ENCODE measurements around the gene CDKL2.
A peak's percentile ranks its signal among the peaks of the same experiment; 100 is the strongest.
"Not testable (repeated sequence)": the region's sequence is repeated elsewhere in the genome, so short reads cannot be mapped to it uniquely, and the experiment has no call there.

CDKL2 gene

GRCh38 chr4:75630174-75630936 lies at the start of gene CDKL2:
CDKL2 (minus strand) TSS chr4:75630528; CDS start chr4:75625988, 4,540 bp downstream.
- DNase-seq (ENCODE audit: low read depth) = peak; percentile 85

DNA sequence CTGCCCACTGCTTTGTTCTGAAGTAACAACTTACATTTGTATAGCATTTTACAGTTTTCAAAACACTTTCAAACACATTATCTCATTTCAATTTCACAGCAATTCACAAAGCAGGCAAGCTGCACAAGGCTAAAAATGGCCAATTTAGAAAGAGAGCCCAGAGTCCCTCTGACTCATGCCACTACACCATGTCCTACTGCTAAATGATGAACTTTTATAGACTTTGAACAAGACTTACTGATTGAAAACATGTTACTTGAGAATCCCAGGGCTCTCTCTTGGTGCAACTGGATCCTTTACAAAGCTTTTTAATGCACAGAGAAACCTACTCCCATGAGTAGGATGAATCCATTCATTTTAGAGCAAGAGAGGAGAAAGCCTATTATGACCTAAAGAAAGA lies 48.6 kb upstream of the CDKL2 start:
- no peak for DNase-seq (ENCODE audit: low read depth)

DNA sequence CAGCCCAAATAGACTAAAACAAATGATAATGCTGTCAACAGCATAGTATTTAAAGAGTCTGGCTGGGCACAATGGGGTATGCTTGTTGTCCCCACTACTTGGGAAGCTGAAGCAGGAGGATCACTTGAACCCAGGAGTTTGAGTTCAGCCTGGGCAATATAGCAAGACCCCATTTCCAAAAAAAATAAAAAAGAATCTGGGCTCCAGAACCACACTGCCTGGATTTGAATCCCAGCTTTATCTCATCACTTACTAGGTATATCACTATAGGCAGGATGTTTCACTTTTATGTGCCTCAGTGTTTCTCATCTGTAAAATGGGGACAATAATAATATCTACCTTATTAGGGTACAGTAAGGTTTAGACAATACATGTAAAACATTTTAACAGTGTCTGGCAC lies 48.1 kb upstream of the CDKL2 start:
- DNase-seq (ENCODE audit: low read depth) = no peak

DNA sequence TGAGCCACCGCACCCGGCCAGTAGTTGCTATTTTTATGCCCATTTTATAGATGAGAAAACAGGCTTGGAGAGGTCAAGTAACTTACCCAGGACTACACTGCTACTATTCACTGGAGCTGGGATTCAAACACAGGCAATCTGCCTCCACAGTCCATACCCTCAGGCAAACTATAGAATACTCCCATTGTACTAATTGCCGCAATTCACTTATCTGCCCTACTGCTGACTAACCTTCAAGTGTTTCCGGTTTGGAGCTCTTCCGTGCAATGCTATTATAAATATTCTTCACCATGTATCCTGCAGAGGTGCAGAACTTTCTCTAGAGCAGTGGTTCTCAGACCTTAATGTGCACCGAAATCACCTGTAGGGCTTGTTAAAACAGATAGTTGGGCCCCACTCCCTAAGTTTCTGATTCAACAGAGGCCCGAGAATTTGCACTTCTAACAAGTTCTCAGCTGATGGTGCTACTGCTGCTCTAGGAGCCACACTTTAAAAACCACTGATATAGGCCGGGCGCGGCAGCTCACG lies 44.7 kb upstream of the CDKL2 start:
- DNase-seq (ENCODE audit: low read depth) = no peak

GRCh38 chr4:75673959-75674328 lies 43.6 kb upstream of the CDKL2 start:
- DNase-seq (ENCODE audit: low read depth) = no peak

- DNase-seq (ENCODE audit: low read depth) = peak; percentile 97
Observed at GRCh38 chr4:75673027-75673958, 43.0 kb upstream of the CDKL2 start, which contains the start of gene G3BP2. G3BP2 (minus strand) TSS chr4:75673411; CDS start chr4:75662025, 11,386 bp downstream.

- peak; percentile 77 for DNase-seq (ENCODE audit: low read depth)
Observed at GRCh38 chr4:75672461-75673026, 42.2 kb upstream of the CDKL2 start.

- no peak for DNase-seq (ENCODE audit: low read depth)
Observed at GRCh38 chr4:75671802-75672421, 41.6 kb upstream of the CDKL2 start.

- DNase-seq (ENCODE audit: low read depth) = no peak
Observed at GRCh38 chr4:75668596-75668995, 38.3 kb upstream of the CDKL2 start.

- not testable (repeated sequence) for DNase-seq (ENCODE audit: low read depth)
Observed at GRCh38 chr4:75667636-75668035, 37.3 kb upstream of the CDKL2 start.

- DNase-seq (ENCODE audit: low read depth) = no peak
Observed at GRCh38 chr4:75666299-75666698, 36.0 kb upstream of the CDKL2 start.

DNA sequence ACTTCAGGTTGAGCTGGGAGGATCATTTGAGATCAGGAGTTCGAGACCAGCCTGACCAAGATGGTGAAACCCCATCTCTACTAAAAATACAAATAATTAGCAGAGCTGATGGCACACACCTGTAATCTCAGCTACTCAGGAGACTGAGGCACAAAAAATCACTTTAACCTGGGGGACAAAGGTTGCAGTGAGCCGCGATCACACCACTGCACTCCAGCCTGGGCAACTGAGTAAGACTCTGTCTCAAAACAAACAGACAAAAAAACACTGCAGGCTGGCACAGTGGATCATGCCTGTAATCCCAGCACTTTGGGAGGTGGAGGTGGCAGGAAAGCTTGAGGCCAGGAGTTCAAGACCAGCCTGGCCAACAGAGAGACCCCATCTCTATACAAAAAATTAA lies 34.3 kb upstream of the CDKL2 start:
- not testable (repeated sequence) for DNase-seq (ENCODE audit: low read depth)

DNA sequence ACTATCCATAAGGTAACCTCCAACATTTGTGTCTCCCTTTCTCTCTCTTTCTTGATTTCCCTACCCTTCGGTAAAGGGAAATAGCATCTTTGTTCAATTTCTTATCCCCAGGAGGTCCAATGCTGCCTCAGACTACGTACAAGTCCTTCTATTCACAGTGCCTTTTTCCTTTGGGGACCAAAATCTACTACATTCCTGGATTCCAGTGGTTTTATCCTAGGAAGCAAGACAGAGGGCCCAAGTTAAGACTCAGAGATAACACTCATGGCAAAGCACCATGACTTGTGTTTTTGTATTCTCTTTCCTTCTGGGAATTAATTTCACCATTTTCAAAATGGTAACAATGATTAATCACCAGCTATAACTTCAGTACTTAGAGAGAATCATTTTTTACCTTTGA lies 32.3 kb upstream of the CDKL2 start:
- no peak for DNase-seq (ENCODE audit: low read depth)

DNA sequence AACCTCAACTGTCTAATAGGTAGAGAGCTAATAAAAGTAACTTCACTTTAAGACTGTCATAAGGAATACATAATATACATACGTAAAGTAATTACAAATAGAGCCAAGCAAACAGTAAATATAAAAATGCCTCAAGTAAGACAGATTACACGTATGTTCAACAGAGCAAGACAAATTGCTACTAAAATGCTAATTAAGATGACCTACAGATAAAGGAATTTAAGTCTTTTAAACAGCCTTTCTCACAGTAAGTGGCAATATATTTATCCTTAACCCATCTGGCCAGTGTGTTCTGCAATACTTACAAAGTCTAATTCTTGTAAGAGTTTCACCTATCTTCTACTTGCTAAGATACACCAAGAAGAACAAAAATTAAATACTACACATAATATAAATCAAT lies 30.2 kb upstream of the CDKL2 start:
- DNase-seq (ENCODE audit: low read depth) = no peak

DNA sequence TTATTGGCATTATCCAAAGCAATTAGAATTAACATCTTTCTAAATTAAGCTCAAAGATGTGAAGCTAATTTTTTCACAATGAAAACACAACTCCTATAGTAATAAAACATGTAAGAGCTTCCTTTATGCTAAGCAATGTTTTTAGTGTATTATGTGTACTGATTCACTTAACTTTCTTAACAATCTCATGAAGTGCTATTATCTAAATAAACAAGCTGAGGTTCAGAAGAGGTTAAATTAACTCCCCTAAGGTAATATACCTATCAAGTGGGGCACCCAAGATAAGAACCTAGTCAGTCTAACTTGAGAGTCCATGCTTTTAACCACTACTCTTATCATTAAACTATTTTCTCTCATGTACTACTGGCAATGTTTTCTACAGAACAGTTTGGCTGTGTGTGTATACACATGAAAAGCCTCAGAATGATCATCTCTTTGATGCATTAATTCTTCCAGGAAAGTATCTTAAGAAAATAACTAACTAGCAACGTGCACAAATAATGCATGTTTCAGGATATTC lies 29.2 kb upstream of the CDKL2 start:
- DNase-seq (ENCODE audit: low read depth) = no peak

- no peak for DNase-seq (ENCODE audit: low read depth)
Observed at GRCh38 chr4:75658876-75659275, 28.5 kb upstream of the CDKL2 start.

DNA sequence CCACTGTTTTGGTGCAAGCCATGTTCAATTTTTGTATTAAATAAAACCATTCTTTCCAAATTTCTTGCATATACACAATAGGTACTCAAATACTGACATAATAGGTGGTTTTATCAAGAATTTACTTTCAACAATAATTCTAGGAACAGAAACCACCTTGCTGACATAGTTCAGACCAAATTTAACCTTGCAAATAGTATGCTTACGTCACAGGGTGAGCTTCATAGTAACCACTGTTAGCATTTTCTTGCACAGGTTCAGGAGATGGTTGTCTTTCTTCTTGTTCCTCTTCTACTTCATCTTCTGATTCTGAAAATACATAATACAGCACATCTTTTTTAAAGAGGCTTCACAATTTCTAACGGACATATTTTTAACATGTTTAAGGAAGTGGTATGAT lies 25.2 kb upstream of the CDKL2 start:
- DNase-seq (ENCODE audit: low read depth) = no peak

DNA sequence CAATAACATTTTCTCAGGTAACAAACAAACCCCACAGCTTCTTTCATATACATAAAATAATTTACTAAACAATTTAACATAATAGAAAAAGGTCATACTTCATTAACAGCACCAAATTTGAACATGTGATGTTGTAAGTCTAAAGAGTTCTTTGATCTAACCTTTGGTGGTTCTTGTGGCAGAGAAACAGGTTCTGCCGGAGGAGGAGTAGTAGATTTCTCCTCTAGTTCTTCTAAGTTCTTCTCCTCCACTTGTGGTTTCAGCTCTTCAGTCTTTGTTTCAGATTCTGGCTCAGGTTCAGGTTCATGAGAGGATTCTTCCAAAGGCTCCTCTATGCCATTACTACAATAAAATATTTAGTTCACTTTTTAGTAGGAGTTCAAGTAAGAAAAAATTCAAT lies 24.6 kb upstream of the CDKL2 start:
- no peak for DNase-seq (ENCODE audit: low read depth)

DNA sequence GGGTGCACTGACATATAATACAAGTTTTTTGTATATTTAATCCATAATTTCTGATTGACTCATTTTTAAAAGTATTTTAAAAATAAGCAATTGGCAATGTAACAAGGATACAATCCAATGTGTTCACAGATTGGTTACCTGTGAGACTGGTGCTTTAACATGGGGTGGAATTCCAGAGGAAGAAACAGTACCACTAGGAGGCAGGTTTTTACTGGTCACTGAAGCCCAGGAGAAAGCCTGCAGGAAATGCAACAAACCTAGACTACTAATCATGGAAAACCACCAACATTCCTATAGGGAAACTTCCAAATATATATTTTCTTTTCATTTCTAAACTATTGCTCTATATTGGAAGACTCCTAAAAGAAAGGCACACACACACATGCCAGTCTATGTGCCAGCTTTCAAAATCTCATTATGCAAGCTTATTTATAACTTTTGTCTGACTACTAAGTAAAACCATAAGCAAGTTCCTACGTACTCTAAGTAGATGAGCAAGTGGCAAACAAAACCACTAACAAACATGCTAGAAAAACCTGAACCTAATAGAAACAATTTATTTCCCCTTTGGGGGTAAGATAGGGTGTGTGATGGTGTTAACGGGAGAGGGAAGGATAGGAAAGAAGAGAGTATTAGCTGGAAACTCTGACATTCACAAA lies 23.6 kb upstream of the CDKL2 start:
- no peak for DNase-seq (ENCODE audit: low read depth)

DNA sequence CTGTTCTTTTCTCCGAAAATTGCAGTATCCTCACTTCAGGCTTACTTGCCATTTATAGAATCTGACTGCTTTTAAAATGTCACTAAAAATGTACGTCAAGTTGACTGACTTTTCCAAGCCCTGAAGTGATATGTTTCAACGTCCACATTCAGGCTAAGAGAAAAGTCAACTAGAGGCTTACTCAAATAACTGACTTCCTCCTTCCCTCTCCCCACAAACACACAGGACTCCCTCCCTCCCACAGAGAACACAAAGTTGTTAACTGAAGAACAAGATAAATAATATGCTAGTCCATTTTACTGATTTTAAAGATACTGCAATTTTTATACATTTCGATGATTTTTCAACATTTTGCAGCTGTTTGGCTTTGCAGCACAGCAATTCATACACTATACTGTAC lies 13.8 kb upstream of the CDKL2 start:
- no peak for DNase-seq (ENCODE audit: low read depth)

GRCh38 chr4:75643651-75644050 lies 13.3 kb upstream of the CDKL2 start:
- no peak for DNase-seq (ENCODE audit: low read depth)
